Stimulated activated CD8-positive, alpha-beta memory T cell treated with anti-CD3 and anti-CD28 coated beads, Interleukin-7, amount 100 ng/mL, for 1 hour (primary cell): ENCODE results near the gene SHISA9.
"Not testable (repeated sequence)": the region's sequence is repeated elsewhere in the genome, so short reads cannot be mapped to it uniquely, and the experiment has no call there.

Experiments used
- DNase-seq, 2 donors: peaks; one replicate each; pipeline ENCODE4 v3.0.0-alpha.2; 2020; ENCODE audit warnings: low read depth in 2 of 2

SHISA9 gene

GRCh38 chr16:12900156-12900555 lies 1.2 kb upstream of the SHISA9 start:
- DNase-seq: no peak

- no peak for DNase-seq
Observed at GRCh38 chr16:12900599-12901203, 697 bp upstream of the SHISA9 start.

- DNase-seq: no peak
Observed at GRCh38 chr16:12901204-12901596, 198 bp upstream of the SHISA9 start.

- DNase-seq: no peak
Observed at GRCh38 chr16:12902511-12903372, 1.3 kb downstream of the SHISA9 start.

- no peak for DNase-seq
Observed at GRCh38 chr16:12903407-12904328, 2.3 kb downstream of the SHISA9 start.

- DNase-seq: no peak
Observed at GRCh38 chr16:12904329-12904671, 2.9 kb downstream of the SHISA9 start.

GRCh38 chr16:12906271-12906670 lies 4.9 kb downstream of the SHISA9 start:
- DNase-seq: no peak

- no peak for DNase-seq
Observed at GRCh38 chr16:12906765-12907516, 5.5 kb downstream of the SHISA9 start.

GRCh38 chr16:12907670-12908233 lies 6.4 kb downstream of the SHISA9 start:
- DNase-seq: no peak

- DNase-seq: no peak
Observed at GRCh38 chr16:12917246-12917645, 15.8 kb downstream of the SHISA9 start.

GRCh38 chr16:12917653-12918052 lies 16.3 kb downstream of the SHISA9 start:
- DNase-seq: no peak

- DNase-seq: no peak
Observed at GRCh38 chr16:12920739-12921138, 19.3 kb downstream of the SHISA9 start.

GRCh38 chr16:12923640-12924039 lies 22.2 kb downstream of the SHISA9 start:
- DNase-seq: not testable (repeated sequence)

- DNase-seq: no peak
Observed at GRCh38 chr16:12925026-12925800, 23.8 kb downstream of the SHISA9 start.

GRCh38 chr16:12927591-12927990 lies 26.2 kb downstream of the SHISA9 start:
- DNase-seq: no peak

GRCh38 chr16:12930881-12931280 lies 29.5 kb downstream of the SHISA9 start:
- no peak for DNase-seq

- DNase-seq: no peak
Observed at GRCh38 chr16:12936391-12936790, 35.0 kb downstream of the SHISA9 start.

- DNase-seq: no peak
Observed at GRCh38 chr16:12941896-12942295, 40.5 kb downstream of the SHISA9 start.

- DNase-seq: no peak
Observed at GRCh38 chr16:12942861-12943260, 41.5 kb downstream of the SHISA9 start.

GRCh38 chr16:12944300-12944699 lies 42.9 kb downstream of the SHISA9 start:
- DNase-seq: no peak

GRCh38 chr16:12951392-12951791 lies 50.0 kb downstream of the SHISA9 start:
- no peak for DNase-seq
